ENCODE results near the gene MAGI3.

Gene MAGI3

GRCh38 chr1:113534130-113534817, 144.0 kb downstream of the MAGI3 start:
- POLR2A ChIA-PET = no interaction called here

GRCh38 chr1:113534875-113535274, 144.6 kb downstream of the MAGI3 start:
- DNase-seq (ENCODE audit: low read depth, low spot score) = no peak
- ChIA-PET CTCF (no interaction called here), POLR2A (no interaction called here)
- TF ChIP-seq CTCF (IDR thresholded peaks at IDR 0.05; ENCODE audit: insufficient read depth, low read length, missing control alignments) = no peak
- no peak overlapping the region for H3K4me3 ChIP-seq (ENCODE audit: low read depth, low read length)

More at GRCh38 chr1:113534130-113534817, 144.0 kb downstream of the MAGI3 start:
- no peak for TF ChIP-seq CTCF (IDR thresholded peaks at IDR 0.05; ENCODE audit: insufficient read depth, low read length, missing control alignments)
- DNase-seq (ENCODE audit: low read depth, low spot score) = peak; percentile 79
- CTCF ChIA-PET = no interaction called here
- no peak overlapping the region for H3K4me3 ChIP-seq (ENCODE audit: low read depth, low read length)

- POLR2A ChIA-PET = no interaction called here
- TF ChIP-seq CTCF (IDR thresholded peaks at IDR 0.05; ENCODE audit: insufficient read depth, low read length, missing control alignments) = no peak
- no peak for DNase-seq (ENCODE audit: low read depth, low spot score)
- CTCF ChIA-PET = no interaction called here
- no peak overlapping the region for H3K4me3 ChIP-seq (ENCODE audit: low read depth, low read length)
Observed at GRCh38 chr1:113536182-113536780, 146.0 kb downstream of the MAGI3 start.

GRCh38 chr1:113538225-113538624, 147.9 kb downstream of the MAGI3 start:
- no peak for DNase-seq (ENCODE audit: low read depth, low spot score)
- TF ChIP-seq CTCF (IDR thresholded peaks at IDR 0.05; ENCODE audit: insufficient read depth, low read length, missing control alignments) = no peak
- POLR2A ChIA-PET = no interaction called here
- CTCF ChIA-PET = no interaction called here
- H3K4me3 ChIP-seq (ENCODE audit: low read depth, low read length) = no peak overlapping the region

GRCh38 chr1:113540335-113540734, 150.0 kb downstream of the MAGI3 start:
- POLR2A ChIA-PET = no interaction called here
- TF ChIP-seq CTCF (IDR thresholded peaks at IDR 0.05; ENCODE audit: insufficient read depth, low read length, missing control alignments) = no peak
- H3K4me3 ChIP-seq (ENCODE audit: low read depth, low read length) = no peak overlapping the region
- CTCF ChIA-PET = no interaction called here
- no peak for DNase-seq (ENCODE audit: low read depth, low spot score)

- no peak for TF ChIP-seq CTCF (IDR thresholded peaks at IDR 0.05; ENCODE audit: insufficient read depth, low read length, missing control alignments)
- DNase-seq (ENCODE audit: low read depth, low spot score) = no peak
- POLR2A ChIA-PET = no interaction called here
- no peak overlapping the region for H3K4me3 ChIP-seq (ENCODE audit: low read depth, low read length)
- CTCF ChIA-PET = no interaction called here
Observed at GRCh38 chr1:113541106-113541505, 150.8 kb downstream of the MAGI3 start.
